H9 (cell line): ENCODE data around the gene NSD1. TPM values are rescaled to one million over a fixed set of nuclear protein-coding genes. Genes with fewer than 3 reads are reported as not detected.

Experiments
- DNase-seq: peaks from one replicate; pipeline ENCODE4 v3.0.0-alpha.2; 2017
- H2AFZ ChIP-seq: one replicate; pipeline ENCODE4 v1.6.1; 2013; ENCODE audit warnings: mild to moderate bottlenecking, low read length, control low read depth, moderate library complexity
- H2AK5ac ChIP-seq: 2 replicates; pipeline ENCODE4 v1.6.1; 2013; ENCODE audit warnings: low read length, control low read depth, mixed read lengths; ENCODE audit not compliant: insufficient read length
- H2BK120ac ChIP-seq: one replicate; pipeline ENCODE4 v1.6.1; 2013; ENCODE audit warnings: low read depth, mild to moderate bottlenecking, low read length, control low read depth, inconsistent platforms; ENCODE audit not compliant: poor library complexity, severe bottlenecking
- H2BK12ac ChIP-seq: 2 replicates; pipeline ENCODE4 v1.6.1; 2013; ENCODE audit warnings: low read length, control low read depth, mixed read lengths, low read depth; ENCODE audit not compliant: insufficient read length
- H2BK15ac ChIP-seq: 2 replicates; pipeline ENCODE4 v1.6.1; 2013; ENCODE audit warnings: low read depth, low read length, control low read depth
- H2BK20ac ChIP-seq: one replicate; pipeline ENCODE4 v1.6.1; 2013; ENCODE audit warnings: low read depth, mild to moderate bottlenecking, low read length, control low read depth, inconsistent platforms; ENCODE audit not compliant: poor library complexity, severe bottlenecking
- H2BK5ac ChIP-seq: 2 replicates; pipeline ENCODE4 v1.6.1; 2013; ENCODE audit warnings: low read length, control low read depth, mixed read lengths; ENCODE audit not compliant: insufficient read length
- H3K14ac ChIP-seq: 2 replicates; pipeline ENCODE4 v1.6.1; 2013; ENCODE audit warnings: low read length, control low read depth; ENCODE audit not compliant: insufficient read depth
- H3K18ac ChIP-seq: 2 replicates; pipeline ENCODE4 v1.6.1; 2013; ENCODE audit warnings: low read depth, mild to moderate bottlenecking, mixed read lengths, low read length, control low read depth; ENCODE audit not compliant: insufficient read length
- H3K23ac ChIP-seq: 2 replicates; pipeline ENCODE4 v1.6.1; 2013; ENCODE audit warnings: low read length, control low read depth, mixed read lengths, low read depth; ENCODE audit not compliant: insufficient read length
- H3K23me2 ChIP-seq: 2 replicates; pipeline ENCODE4 v1.6.1; 2013; ENCODE audit warnings: low read depth, mild to moderate bottlenecking, mixed read lengths, low read length, control low read depth; ENCODE audit not compliant: insufficient read length, poor library complexity, severe bottlenecking
- H3K27ac ChIP-seq: 2 replicates; pipeline ENCODE4 v1.5.1; 2013; ENCODE audit warnings: low read length, control low read depth, mixed read lengths, low read depth; ENCODE audit not compliant: insufficient read length
- H3K27me3 ChIP-seq: 2 replicates; pipeline ENCODE4 v1.6.1; 2013; ENCODE audit warnings: low read length, control low read depth, inconsistent platforms; ENCODE audit not compliant: insufficient read depth
- H3K4ac ChIP-seq: 2 replicates; pipeline ENCODE4 v1.6.1; 2013; ENCODE audit warnings: low read depth, mild to moderate bottlenecking, control low read depth, inconsistent platforms, low read length, moderate library complexity
- H3K4me1 ChIP-seq: 2 replicates; pipeline ENCODE4 v1.6.1; 2013; ENCODE audit warnings: low read length, control low read depth, inconsistent platforms; ENCODE audit not compliant: insufficient read depth
- H3K4me2 ChIP-seq: 2 replicates; pipeline ENCODE4 v1.6.1; 2013; ENCODE audit warnings: low read length, control low read depth, mixed read lengths; ENCODE audit not compliant: insufficient read length, insufficient read depth
- H3K56ac ChIP-seq: 2 replicates; pipeline ENCODE4 v1.6.1; 2013; ENCODE audit warnings: low read depth, mild to moderate bottlenecking, mixed read lengths, low read length, control low read depth; ENCODE audit not compliant: insufficient read length
- H3K79me1 ChIP-seq: 2 replicates; pipeline ENCODE4 v1.6.1; 2013; ENCODE audit warnings: low read depth, mild to moderate bottlenecking, moderate library complexity, low read length, control low read depth, inconsistent platforms; ENCODE audit not compliant: insufficient read depth, poor library complexity, severe bottlenecking
- H3K79me2 ChIP-seq: 2 replicates; pipeline ENCODE4 v1.6.1; 2013; ENCODE audit warnings: low read length, control low read depth, inconsistent platforms; ENCODE audit not compliant: insufficient read depth
- H3K9ac ChIP-seq: 2 replicates; pipeline ENCODE4 v1.6.1; 2013; ENCODE audit warnings: low read length, control low read depth, mixed read lengths; ENCODE audit not compliant: insufficient read length; ENCODE audit errors: extremely low read depth
- H3K9me3 ChIP-seq: one replicate; pipeline ENCODE4 v1.6.1; 2013; ENCODE audit warnings: low read depth, low read length, inconsistent platforms; ENCODE audit not compliant: control insufficient read depth
- H3T11ph ChIP-seq: one replicate; pipeline ENCODE4 v1.6.1; 2013; ENCODE audit warnings: mild to moderate bottlenecking, low read length, control low read depth, inconsistent platforms
- H4K20me1 ChIP-seq: one replicate; pipeline ENCODE4 v1.6.1; 2013; ENCODE audit not compliant: control insufficient read depth, insufficient read length, insufficient read depth
- H4K5ac ChIP-seq: 2 replicates; pipeline ENCODE4 v1.6.1; 2013; ENCODE audit warnings: low read depth, mild to moderate bottlenecking, mixed read lengths, low read length, control low read depth; ENCODE audit not compliant: insufficient read length
- H4K8ac ChIP-seq: replicated peaks from 2 replicates; pipeline ENCODE4 v1.6.1; 2013; ENCODE audit warnings: low read length, control low read depth, mixed read lengths, low read depth; ENCODE audit not compliant: insufficient read length
- H4K91ac ChIP-seq: 2 replicates; pipeline ENCODE4 v1.6.1; 2013; ENCODE audit warnings: low read depth, mild to moderate bottlenecking, moderate library complexity, mixed read lengths, low read length, control low read depth; ENCODE audit not compliant: insufficient read length
- H3K27ac Mint-ChIP-seq, 3 experiments: 2 replicates in 2 of 3; 3 replicates in 1 of 3; pipeline ENCODE4 v1.8.0; 2020 to 2021; ENCODE audit warnings: mixed read lengths in 3 of 3, mild to moderate bottlenecking in 1 of 3, moderate library complexity in 1 of 3
- H3K27me3 Mint-ChIP-seq: 2 replicates; pipeline ENCODE4 v1.8.0; 2021; ENCODE audit warnings: low read depth, mild to moderate bottlenecking, moderate library complexity, mixed read lengths
- H3K36me3 Mint-ChIP-seq, 3 experiments: 2 replicates in 2 of 3; 3 replicates in 1 of 3; pipeline ENCODE4 v1.8.0; 2020 to 2021; ENCODE audit warnings: low read depth in 3 of 3, mixed read lengths in 3 of 3; ENCODE audit not compliant: insufficient read depth in 1 of 3
- H3K4me1 Mint-ChIP-seq, 2 experiments: 2 replicates each; pipeline ENCODE4 v1.8.0; 2020; ENCODE audit warnings: mixed read lengths in 2 of 2
- H3K4me3 Mint-ChIP-seq, 2 experiments: 2 replicates in 1 of 2; 3 replicates in 1 of 2; pipeline ENCODE4 v1.8.0; 2020 to 2021; ENCODE audit warnings: mild to moderate bottlenecking in 2 of 2, mixed read lengths in 2 of 2, moderate library complexity in 1 of 2
- H3K9me3 Mint-ChIP-seq, 2 experiments: 2 replicates in 1 of 2; 3 replicates in 1 of 2; pipeline ENCODE4 v1.8.0; 2020; ENCODE audit warnings: mild to moderate bottlenecking in 2 of 2, mixed read lengths in 2 of 2, moderate library complexity in 1 of 2
- CTCF ChIP-seq: fragments of 200-600 bp; sonication (generic); conservative IDR thresholded peaks from 3 replicates; pipeline ENCODE4 v1.8.0; 2021; ENCODE audit warnings: antibody characterized with exemption, mild to moderate bottlenecking
- WGBS: extraction: QIAGEN DNeasy Blood & Tissue Kit; methylation state at CpG from one replicate; pipeline ENCODE4 v1.1.7; 2013; ENCODE audit warnings: missing lambda C conversion rate, low lambda C conversion rate, mixed read lengths; ENCODE audit not compliant: insufficient read length; ENCODE audit errors: extremely low coverage; 5-methylcytosine and 5-hydroxymethylcytosine counted together
- total RNA-seq: library from RNA; stranded (reverse); gene quantifications from 2 replicates; pipeline ENCODE4 v1.2.1, GENCODE V29; 2021

The NSD1 gene
- total RNA-seq, 1 experiment from 2014 or later = 213 TPM

GRCh38 chr5:177346820-177347219 is 213.2 kb downstream of the NSD1 start:
- Histone ChIP-seq H3K9ac (no peak overlapping the region), H3K27me3 (no peaks in the 10 kb centered on the region), H3T11ph (no peak overlapping the region), H4K20me1 (no peaks in the 10 kb centered on the region), H3K4me2 (no peak overlapping the region), H3K79me1 (peaks cover 4% of the 10 kb centered on the region), H2BK12ac (no peak overlapping the region), H3K23ac (no peak overlapping the region), H4K8ac (no peak overlapping the region), H2BK20ac (no peak overlapping the region), H2BK5ac (no peak overlapping the region), H4K5ac (no peak overlapping the region), H2BK15ac (no peak overlapping the region), H2AFZ (no peak overlapping the region), H3K56ac (no peak overlapping the region), H3K18ac (no peak overlapping the region), H3K4me1 (peaks cover 3% of the 10 kb centered on the region; the same call in 1 of the 2 replicates), H3K79me2 (peaks cover 19% of the 10 kb centered on the region), H3K4ac (no peak overlapping the region), H3K23me2 (peaks cover 3% of the 10 kb centered on the region), H3K9me3 (no peaks in the 10 kb centered on the region), H2AK5ac (no peak overlapping the region), H4K91ac (no peak overlapping the region), H3K14ac (no peak overlapping the region), H3K27ac (no peak overlapping the region), H2BK120ac (no peak overlapping the region)
- Mint-ChIP-seq H3K36me3 (peaks cover 4 to 32% (median 32%) of the 10 kb centered on the region in 3 experiments; a peak in 6 of 7 replicates), H3K4me1 (peaks cover 17 to 19% of the 10 kb centered on the region in 2 experiments), H3K27me3 (no peaks in the 10 kb centered on the region), H3K4me3 (no peak overlapping the region), H3K27ac (no peak overlapping the region), H3K9me3 (no peaks in the 10 kb centered on the region)
- no peak for TF ChIP-seq CTCF
- no peak for DNase-seq
- no CpG with 5 or more reads among the region's 4 CpGs for WGBS
